Measurements from ENCODE around the gene FAM168A. TPM values are rescaled to one million over a fixed set of nuclear protein-coding genes. Genes with fewer than 3 reads are reported as not detected.

FAM168A gene
- total and polyA plus RNA-seq, 9 donors, result 16.7 to 45.5 (median 39.5) TPM

GRCh38 chr11:73375830-73376159 lies 222.1 kb downstream of the FAM168A start:
- Histone ChIP-seq H3K9me3 (no peaks in the 10 kb centered on the region), H3K27ac (peak overlapping the region; percentile 46 to 74), H3K36me3 (no peaks in the 10 kb centered on the region), H3K4me1 (ENCODE audit: insufficient read depth) (peaks cover 6% of the 10 kb centered on the region), H3K27me3 (no peaks in the 10 kb centered on the region), H3K4me3 (no peak overlapping the region)
- intact Hi-C loops (cut with DNase I), result no loop called here
- TF ChIP-seq CTCF (IDR thresholded peaks at IDR 0.05) (no peak), POLR2A (IDR thresholded peaks at IDR 0.05) (no peak), EP300 (IDR thresholded peaks at IDR 0.05) (no peak)
- peak in 1 of 5 donors; percentile 36 for DNase-seq
- 68 to 77% (median 72%) methylated on average over 6 of the region's 6 CpGs for WGBS, 3 donors

DNA sequence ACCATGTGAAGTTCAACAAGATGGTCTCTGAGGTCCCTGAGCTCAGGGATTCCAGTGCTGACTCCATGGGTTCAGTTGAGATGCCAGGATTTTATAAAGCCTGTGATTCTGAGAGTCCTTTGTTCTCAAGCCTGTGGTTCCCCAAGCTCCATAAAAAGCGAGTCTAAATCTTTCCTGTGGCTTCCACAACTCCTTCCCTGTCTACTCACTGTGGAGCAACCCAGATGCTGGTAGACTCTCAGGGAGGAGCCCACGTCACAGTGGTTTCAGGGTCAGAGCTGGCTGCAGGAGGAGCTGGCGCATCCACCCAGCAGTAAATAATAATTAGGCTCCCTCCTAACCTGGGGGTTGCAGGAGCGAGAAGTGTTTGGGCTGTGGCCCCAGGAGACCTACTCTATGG lies 223.8 kb downstream of the FAM168A start:
- 54 to 67% (median 64%) methylated on average over 4 of the region's 4 CpGs for WGBS, 3 donors
- intact Hi-C loops (cut with DNase I), result no loop called here
- no peak overlapping the region for H3K27ac ChIP-seq

DNA sequence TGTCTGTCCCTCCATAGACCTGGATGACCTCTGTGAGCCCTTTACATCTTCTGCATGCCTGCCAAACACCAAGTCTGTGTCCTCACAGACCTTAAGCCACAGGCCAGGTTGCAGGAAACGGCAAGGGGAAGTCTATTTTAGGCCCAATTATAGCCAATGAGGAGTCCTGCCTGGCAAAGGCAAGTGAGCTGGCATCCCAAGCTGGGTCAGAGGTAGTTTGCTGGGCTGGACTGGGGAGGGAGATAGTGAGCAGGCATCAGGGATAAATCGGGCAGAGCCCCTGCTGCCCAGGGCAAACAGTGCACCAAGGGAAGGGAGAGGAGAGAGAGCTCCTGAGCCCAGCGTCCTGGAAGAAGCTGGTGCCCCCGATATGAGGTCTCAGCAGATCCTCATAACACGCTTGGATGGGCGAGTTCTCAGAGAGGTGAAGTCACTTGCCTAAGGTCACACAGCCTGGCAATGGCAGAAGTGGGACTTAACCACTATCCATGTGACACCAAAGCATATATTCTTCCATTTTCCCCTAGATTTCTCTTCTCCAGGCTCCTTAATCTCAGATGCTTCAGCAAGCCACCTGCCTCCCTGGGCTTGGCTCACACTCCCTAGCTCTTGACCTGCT lies 225.4 kb downstream of the FAM168A start:
- TF ChIP-seq EP300 (IDR thresholded peaks at IDR 0.05), result no peak
- no peak for TF ChIP-seq POLR2A (IDR thresholded peaks at IDR 0.05)
- no peak for TF ChIP-seq CTCF (IDR thresholded peaks at IDR 0.05)
- 45 to 53% (median 51%) methylated on average over 6 of the region's 6 CpGs for WGBS, 3 donors
- Histone ChIP-seq H3K4me1 (ENCODE audit: insufficient read depth) (peaks cover 6% of the 10 kb centered on the region), H3K36me3 (no peaks in the 10 kb centered on the region), H3K27me3 (no peaks in the 10 kb centered on the region), H3K9me3 (no peaks in the 10 kb centered on the region), H3K27ac (no peak overlapping the region), H3K4me3 (no peak overlapping the region)
- DNase-seq, result no peak
- intact Hi-C loops (cut with DNase I), result no loop called here

More for the DNA sequence above, 223.8 kb downstream of the FAM168A start:
- no peak for TF ChIP-seq EP300 (IDR thresholded peaks at IDR 0.05)
- TF ChIP-seq POLR2A (IDR thresholded peaks at IDR 0.05), result no peak
- no peak for TF ChIP-seq CTCF (IDR thresholded peaks at IDR 0.05)
- H3K36me3 ChIP-seq, result no peaks in the 10 kb centered on the region
- no peak for DNase-seq
- H3K4me1 ChIP-seq (ENCODE audit: insufficient read depth), result peaks cover 6% of the 10 kb centered on the region
- H3K27me3 ChIP-seq, result no peaks in the 10 kb centered on the region
- H3K4me3 ChIP-seq, result no peak overlapping the region
- H3K9me3 ChIP-seq, result no peaks in the 10 kb centered on the region

- intact Hi-C loops (cut with DNase I), result no loop called here
- H3K36me3 ChIP-seq, result no peaks in the 10 kb centered on the region
- 64 to 76% (median 75%) methylated on average over 15 to 20 of the region's 20 CpGs for WGBS, 3 donors
Observed at GRCh38 chr11:73367482-73368024, 230.4 kb downstream of the FAM168A start.

More at GRCh38 chr11:73367482-73368024, 230.4 kb downstream of the FAM168A start:
- no peak for DNase-seq
- TF ChIP-seq POLR2A (IDR thresholded peaks at IDR 0.05) (no peak), EP300 (IDR thresholded peaks at IDR 0.05) (no peak), CTCF (IDR thresholded peaks at IDR 0.05) (no peak)
- no peak overlapping the region for H3K4me3 ChIP-seq
- no peaks in the 10 kb centered on the region for H3K27me3 ChIP-seq
- no peaks in the 10 kb centered on the region for H3K9me3 ChIP-seq
- no peak overlapping the region for H3K27ac ChIP-seq
- no peaks in the 10 kb centered on the region for H3K4me1 ChIP-seq (ENCODE audit: insufficient read depth)

All from ovary (tissue), 9 donors.